Measurements from ENCODE around the gene GBX1.
A peak's percentile ranks its signal among the peaks of the same experiment; 100 is the strongest.

DNA sequence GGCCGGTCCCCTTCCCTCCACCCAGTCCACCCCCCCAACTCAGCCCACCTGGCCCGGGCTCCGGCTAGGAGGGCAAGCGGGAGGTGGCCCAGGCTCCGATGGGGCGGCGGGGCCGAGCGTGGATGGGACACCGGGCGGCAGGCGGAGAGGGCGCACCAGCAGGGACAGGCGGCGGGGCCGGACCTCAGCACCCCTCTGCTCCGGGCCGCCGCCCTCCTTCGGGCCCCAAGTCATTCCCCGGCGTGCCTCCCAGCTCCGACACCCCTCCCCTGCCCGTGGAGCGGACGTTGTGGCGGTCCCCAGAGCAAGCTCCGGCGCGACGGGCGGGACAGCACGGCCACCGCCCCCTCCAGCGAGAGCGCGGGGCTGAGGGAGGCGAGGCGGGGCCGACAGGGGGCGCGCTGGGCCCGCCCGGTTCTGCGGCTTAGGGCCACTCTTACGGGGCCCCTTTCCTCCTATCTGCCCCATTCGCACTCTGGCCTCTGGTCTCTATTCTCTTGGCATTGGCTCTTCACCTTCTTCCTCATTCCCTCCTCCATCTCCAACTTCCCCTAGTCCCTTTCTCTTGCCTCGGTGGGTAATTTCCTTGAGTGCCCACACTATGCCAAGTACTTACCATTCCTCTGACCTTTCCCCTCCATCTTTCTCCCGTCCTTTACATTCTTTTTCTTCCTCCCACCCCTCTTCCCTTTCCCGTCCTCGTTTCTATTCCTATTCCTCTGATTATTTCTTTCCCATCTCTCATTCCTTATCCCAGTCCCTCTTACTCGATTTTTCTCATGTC lies 701 bp upstream of the GBX1 start:
- TF ChIP-seq, protein P1, sequence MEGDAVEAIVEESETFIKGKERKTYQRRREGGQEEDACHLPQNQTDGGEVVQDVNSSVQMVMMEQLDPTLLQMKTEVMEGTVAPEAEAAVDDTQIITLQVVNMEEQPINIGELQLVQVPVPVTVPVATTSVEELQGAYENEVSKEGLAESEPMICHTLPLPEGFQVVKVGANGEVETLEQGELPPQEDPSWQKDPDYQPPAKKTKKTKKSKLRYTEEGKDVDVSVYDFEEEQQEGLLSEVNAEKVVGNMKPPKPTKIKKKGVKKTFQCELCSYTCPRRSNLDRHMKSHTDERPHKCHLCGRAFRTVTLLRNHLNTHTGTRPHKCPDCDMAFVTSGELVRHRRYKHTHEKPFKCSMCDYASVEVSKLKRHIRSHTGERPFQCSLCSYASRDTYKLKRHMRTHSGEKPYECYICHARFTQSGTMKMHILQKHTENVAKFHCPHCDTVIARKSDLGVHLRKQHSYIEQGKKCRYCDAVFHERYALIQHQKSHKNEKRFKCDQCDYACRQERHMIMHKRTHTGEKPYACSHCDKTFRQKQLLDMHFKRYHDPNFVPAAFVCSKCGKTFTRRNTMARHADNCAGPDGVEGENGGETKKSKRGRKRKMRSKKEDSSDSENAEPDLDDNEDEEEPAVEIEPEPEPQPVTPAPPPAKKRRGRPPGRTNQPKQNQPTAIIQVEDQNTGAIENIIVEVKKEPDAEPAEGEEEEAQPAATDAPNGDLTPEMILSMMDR (IDR thresholded peaks at IDR 0.05), result peak; percentile 86
- no peak for TF ChIP-seq RARB (CRISPR knock-in tag; IDR thresholded peaks at IDR 0.05)
- TF ChIP-seq, protein P2, sequence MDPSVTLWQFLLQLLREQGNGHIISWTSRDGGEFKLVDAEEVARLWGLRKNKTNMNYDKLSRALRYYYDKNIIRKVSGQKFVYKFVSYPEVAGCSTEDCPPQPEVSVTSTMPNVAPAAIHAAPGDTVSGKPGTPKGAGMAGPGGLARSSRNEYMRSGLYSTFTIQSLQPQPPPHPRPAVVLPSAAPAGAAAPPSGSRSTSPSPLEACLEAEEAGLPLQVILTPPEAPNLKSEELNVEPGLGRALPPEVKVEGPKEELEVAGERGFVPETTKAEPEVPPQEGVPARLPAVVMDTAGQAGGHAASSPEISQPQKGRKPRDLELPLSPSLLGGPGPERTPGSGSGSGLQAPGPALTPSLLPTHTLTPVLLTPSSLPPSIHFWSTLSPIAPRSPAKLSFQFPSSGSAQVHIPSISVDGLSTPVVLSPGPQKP (IDR thresholded peaks at IDR 0.05; ENCODE audit: low read depth, low read length), result no peak
- TF ChIP-seq CEBPB (IDR thresholded peaks at IDR 0.05), result no peak
- TF ChIP-seq POLR2A (IDR thresholded peaks at IDR 0.05; ENCODE audit: low read length), result no peak
- no peak for TF ChIP-seq JUN (IDR thresholded peaks at IDR 0.05)
- no peak for TF ChIP-seq KDM5A (IDR thresholded peaks at IDR 0.05)
- no peak for TF ChIP-seq MYC (IDR thresholded peaks at IDR 0.05; ENCODE audit: borderline replicate concordance, low read length)
- TF ChIP-seq, protein P3, sequence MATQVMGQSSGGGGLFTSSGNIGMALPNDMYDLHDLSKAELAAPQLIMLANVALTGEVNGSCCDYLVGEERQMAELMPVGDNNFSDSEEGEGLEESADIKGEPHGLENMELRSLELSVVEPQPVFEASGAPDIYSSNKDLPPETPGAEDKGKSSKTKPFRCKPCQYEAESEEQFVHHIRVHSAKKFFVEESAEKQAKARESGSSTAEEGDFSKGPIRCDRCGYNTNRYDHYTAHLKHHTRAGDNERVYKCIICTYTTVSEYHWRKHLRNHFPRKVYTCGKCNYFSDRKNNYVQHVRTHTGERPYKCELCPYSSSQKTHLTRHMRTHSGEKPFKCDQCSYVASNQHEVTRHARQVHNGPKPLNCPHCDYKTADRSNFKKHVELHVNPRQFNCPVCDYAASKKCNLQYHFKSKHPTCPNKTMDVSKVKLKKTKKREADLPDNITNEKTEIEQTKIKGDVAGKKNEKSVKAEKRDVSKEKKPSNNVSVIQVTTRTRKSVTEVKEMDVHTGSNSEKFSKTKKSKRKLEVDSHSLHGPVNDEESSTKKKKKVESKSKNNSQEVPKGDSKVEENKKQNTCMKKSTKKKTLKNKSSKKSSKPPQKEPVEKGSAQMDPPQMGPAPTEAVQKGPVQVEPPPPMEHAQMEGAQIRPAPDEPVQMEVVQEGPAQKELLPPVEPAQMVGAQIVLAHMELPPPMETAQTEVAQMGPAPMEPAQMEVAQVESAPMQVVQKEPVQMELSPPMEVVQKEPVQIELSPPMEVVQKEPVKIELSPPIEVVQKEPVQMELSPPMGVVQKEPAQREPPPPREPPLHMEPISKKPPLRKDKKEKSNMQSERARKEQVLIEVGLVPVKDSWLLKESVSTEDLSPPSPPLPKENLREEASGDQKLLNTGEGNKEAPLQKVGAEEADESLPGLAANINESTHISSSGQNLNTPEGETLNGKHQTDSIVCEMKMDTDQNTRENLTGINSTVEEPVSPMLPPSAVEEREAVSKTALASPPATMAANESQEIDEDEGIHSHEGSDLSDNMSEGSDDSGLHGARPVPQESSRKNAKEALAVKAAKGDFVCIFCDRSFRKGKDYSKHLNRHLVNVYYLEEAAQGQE (IDR thresholded peaks at IDR 0.05), result no peak
- no peak for TF ChIP-seq POLR2AphosphoS2 (conservative IDR thresholded peaks at IDR 0.05; ENCODE audit: low read length)
- TF ChIP-seq SREBF2 (IDR thresholded peaks at IDR 0.05), result no peak
